Activated CD4-positive, alpha-beta memory T cell treated with anti-CD3 and anti-CD28 coated beads, Interleukin-2, amount 10 ng/mL, durations not matched to agents 7 days and 5 days (primary cell): Measurements from ENCODE around the gene HCAR3. TPM values are rescaled to one million over a fixed set of nuclear protein-coding genes. Genes with fewer than 3 reads are reported as not detected.
"Not testable (repeated sequence)": the region's sequence is repeated elsewhere in the genome, so short reads cannot be mapped to it uniquely, and the experiment has no call there.

Source experiments
- CTCF ChIA-PET: fragments of 350-600 bp; sonication (Branson Sonifier 250); formaldehyde crosslinking; loops from one replicate; lab custom pipeline; 2021; ENCODE audit warnings: antibody characterized with exemption, inconsistent platforms; lab: Charles Lee
- POLR2A ChIA-PET: fragments of 350-600 bp; sonication (Branson Sonifier 250); formaldehyde crosslinking; loops from one replicate; lab custom pipeline; 2021; ENCODE audit warnings: antibody characterized with exemption; lab: Charles Lee
- DNase-seq: peaks from one replicate; pipeline ENCODE4 v3.0.0-alpha.2; 2020
- H3K27ac Mint-ChIP-seq: one replicate; pipeline ENCODE4 v1.8.0; 2021; ENCODE audit warnings: mild to moderate bottlenecking, mixed read lengths
- H3K27me3 Mint-ChIP-seq: one replicate; pipeline ENCODE4 v1.8.0; 2021; ENCODE audit warnings: mixed read lengths
- H3K36me3 Mint-ChIP-seq: one replicate; pipeline ENCODE4 v1.8.0; 2021; ENCODE audit warnings: low read depth, mixed read lengths
- H3K4me1 Mint-ChIP-seq: one replicate; pipeline ENCODE4 v1.8.0; 2021; ENCODE audit warnings: mixed read lengths
- H3K4me3 Mint-ChIP-seq: one replicate; pipeline ENCODE4 v1.8.0; 2021; ENCODE audit warnings: mild to moderate bottlenecking, mixed read lengths
- H3K9me3 Mint-ChIP-seq: one replicate; pipeline ENCODE4 v1.8.0; 2021; ENCODE audit warnings: mixed read lengths
- total RNA-seq, 2 experiments: library from RNA; stranded (reverse); gene quantifications; one replicate each; pipeline ENCODE4 v1.2.3, GENCODE V29; 2021

Gene HCAR3
- total RNA-seq, 2 experiments from 2014 or later, result not detected

- ChIA-PET POLR2A (no interaction called here), CTCF (no interaction called here)
Measured at GRCh38 chr12:122681814-122682213, 34.8 kb downstream of the HCAR3 start.

GRCh38 chr12:122680989-122681388, 35.6 kb downstream of the HCAR3 start:
- POLR2A ChIA-PET, DNase-seq, H3K27ac Mint-ChIP-seq, H3K4me1 Mint-ChIP-seq, H3K36me3 Mint-ChIP-seq, H3K9me3 Mint-ChIP-seq, CTCF ChIA-PET, H3K27me3 Mint-ChIP-seq, H3K4me3 Mint-ChIP-seq: not testable (repeated sequence)

More at GRCh38 chr12:122681814-122682213, 34.8 kb downstream of the HCAR3 start:
- Mint-ChIP-seq H3K27ac (no peak overlapping the region), H3K36me3 (no peaks in the 10 kb centered on the region), H3K9me3 (no peaks in the 10 kb centered on the region), H3K4me1 (no peaks in the 10 kb centered on the region), H3K4me3 (no peak overlapping the region), H3K27me3 (peaks cover 2% of the 10 kb centered on the region)
- no peak for DNase-seq

- H3K36me3 Mint-ChIP-seq, H3K4me3 Mint-ChIP-seq, H3K9me3 Mint-ChIP-seq, H3K27me3 Mint-ChIP-seq, DNase-seq, H3K4me1 Mint-ChIP-seq, H3K27ac Mint-ChIP-seq, POLR2A ChIA-PET: not testable (repeated sequence)
- CTCF ChIA-PET, result interaction anchor here (0.6 kb wide), 1 partner anchor 24 kb away, joined by 4 read pairs; no protein-coding TSS in a partner anchor
Measured at GRCh38 chr12:122676781-122677180, 39.8 kb downstream of the HCAR3 start.

- CTCF ChIA-PET, result interaction anchor here (0.6 kb wide), 1 partner anchor 24 kb away, joined by 4 read pairs; no protein-coding TSS in a partner anchor
- H3K4me3 Mint-ChIP-seq, DNase-seq, POLR2A ChIA-PET, H3K36me3 Mint-ChIP-seq, H3K4me1 Mint-ChIP-seq, H3K9me3 Mint-ChIP-seq, H3K27me3 Mint-ChIP-seq, H3K27ac Mint-ChIP-seq: not testable (repeated sequence)
Measured at GRCh38 chr12:122676015-122676414, 40.6 kb downstream of the HCAR3 start.

- Mint-ChIP-seq H3K36me3 (no peaks in the 10 kb centered on the region), H3K4me1 (no peaks in the 10 kb centered on the region), H3K27ac (no peak overlapping the region), H3K4me3 (no peak overlapping the region), H3K27me3 (peaks cover 4% of the 10 kb centered on the region), H3K9me3 (no peaks in the 10 kb centered on the region)
- ChIA-PET POLR2A (no interaction called here), CTCF (interaction anchor here (0.5 kb wide), 1 partner anchor 94 kb away, joined by 3 read pairs; no protein-coding TSS in a partner anchor)
- no peak for DNase-seq
Measured at GRCh38 chr12:122672515-122672914, 44.1 kb downstream of the HCAR3 start.

- no peak for DNase-seq
- Mint-ChIP-seq H3K4me3 (no peak overlapping the region), H3K9me3 (no peaks in the 10 kb centered on the region), H3K4me1 (peaks cover 2% of the 10 kb centered on the region), H3K36me3 (no peaks in the 10 kb centered on the region), H3K27me3 (peaks cover 4% of the 10 kb centered on the region), H3K27ac (no peak overlapping the region)
- CTCF ChIA-PET, result interaction anchor here (0.6 kb wide), 1 partner anchor 13 kb away, joined by 3 read pairs; no protein-coding TSS in a partner anchor
- POLR2A ChIA-PET, result no interaction called here
Measured at GRCh38 chr12:122669397-122670070, 47.1 kb downstream of the HCAR3 start.

- ChIA-PET POLR2A (no interaction called here), CTCF (interaction anchor here (1.0 kb wide), 2 partner anchors 10 to 126 kb away, joined by 3 to 8 read pairs; no protein-coding TSS in a partner anchor)
- Mint-ChIP-seq H3K4me1 (peaks cover 2% of the 10 kb centered on the region), H3K27me3 (peaks cover 2% of the 10 kb centered on the region), H3K36me3 (no peaks in the 10 kb centered on the region), H3K4me3 (no peak overlapping the region), H3K27ac (no peak overlapping the region), H3K9me3 (no peaks in the 10 kb centered on the region)
- DNase-seq, result no peak
Measured at GRCh38 chr12:122668268-122668667, 48.3 kb downstream of the HCAR3 start.

- Mint-ChIP-seq H3K27ac (no peak overlapping the region), H3K4me1 (peaks cover 2% of the 10 kb centered on the region), H3K9me3 (no peaks in the 10 kb centered on the region), H3K36me3 (no peaks in the 10 kb centered on the region), H3K27me3 (no peaks in the 10 kb centered on the region), H3K4me3 (no peak overlapping the region)
- DNase-seq, result no peak
- CTCF ChIA-PET, result no interaction called here
- POLR2A ChIA-PET, result no interaction called here
Measured at GRCh38 chr12:122665759-122666158, 50.9 kb downstream of the HCAR3 start.

- Mint-ChIP-seq H3K4me1 (peaks cover 2% of the 10 kb centered on the region), H3K9me3 (no peaks in the 10 kb centered on the region), H3K27ac (no peak overlapping the region), H3K27me3 (no peaks in the 10 kb centered on the region), H3K36me3 (no peaks in the 10 kb centered on the region), H3K4me3 (no peak overlapping the region)
- no peak for DNase-seq
- ChIA-PET POLR2A (no interaction called here), CTCF (no interaction called here)
Measured at GRCh38 chr12:122665349-122665748, 51.3 kb downstream of the HCAR3 start.

Other genes starting within 250 kb of the HCAR3 start
- gene ZCCHC8, start 215.9 kb downstream of the HCAR3 start, total RNA-seq, result 10 to 100 TPM; 44.4 to 46.6 TPM
- gene RSRC2, start 189.9 kb downstream of the HCAR3 start, total RNA-seq, result 10 to 100 TPM; 90.7 to 97.4 TPM
- 100 to 1,000 TPM; 101 to 103 TPM for gene KNTC1, start 189.6 kb downstream of the HCAR3 start, total RNA-seq
- not detected for gene HCAR2, start 13.5 kb downstream of the HCAR3 start, total RNA-seq
- gene HCAR1, start 14.0 kb upstream of the HCAR3 start, total RNA-seq, result under 1 TPM; 0.28 to 0.30 TPM
- gene DENR, start 36.0 kb upstream of the HCAR3 start, total RNA-seq, result 10 to 100 TPM; 52.5 to 55.9 TPM
- under 1 TPM; 0.40 to 0.48 TPM for gene CCDC62, start 57.8 kb upstream of the HCAR3 start, total RNA-seq
- gene HIP1R, start 118.6 kb upstream of the HCAR3 start, total RNA-seq, result 10 to 100 TPM; 23.4 to 24.7 TPM
- 10 to 100 TPM; 27.1 to 27.7 TPM for gene VPS37B, start 179.3 kb upstream of the HCAR3 start, total RNA-seq
- 1 to 10 TPM; 3.2 to 3.3 TPM for gene ABCB9, start 249.7 kb upstream of the HCAR3 start, total RNA-seq